ENCODE results near the gene ULBP3.
"Not testable (repeated sequence)": the region's sequence is repeated elsewhere in the genome, so short reads cannot be mapped to it uniquely, and the experiment has no call there.

The ULBP3 gene

GRCh38 chr6:150043096-150043495, 25.8 kb downstream of the ULBP3 start:
- no peak for DNase-seq (ENCODE audit: low spot score)

GRCh38 chr6:150038202-150039062, 30.5 kb downstream of the ULBP3 start:
- DNase-seq (ENCODE audit: low spot score): no peak

GRCh38 chr6:150037526-150038201, 31.3 kb downstream of the ULBP3 start:
- DNase-seq (ENCODE audit: low spot score): no peak

- no peak for DNase-seq (ENCODE audit: low spot score)
Observed at GRCh38 chr6:150036081-150036480, 32.8 kb downstream of the ULBP3 start.

- DNase-seq (ENCODE audit: low spot score): no peak
Observed at GRCh38 chr6:150033207-150033771, 35.6 kb downstream of the ULBP3 start.

GRCh38 chr6:150032598-150032997, 36.3 kb downstream of the ULBP3 start:
- DNase-seq (ENCODE audit: low spot score): no peak

GRCh38 chr6:150030611-150031010, 38.3 kb downstream of the ULBP3 start:
- no peak for DNase-seq (ENCODE audit: low spot score)

GRCh38 chr6:150029749-150030148, 39.2 kb downstream of the ULBP3 start:
- DNase-seq (ENCODE audit: low spot score): no peak

GRCh38 chr6:150029276-150029675, 39.6 kb downstream of the ULBP3 start:
- DNase-seq (ENCODE audit: low spot score): no peak

GRCh38 chr6:150028799-150029198, 40.1 kb downstream of the ULBP3 start:
- DNase-seq (ENCODE audit: low spot score): no peak

- DNase-seq (ENCODE audit: low spot score): no peak
Observed at GRCh38 chr6:150027806-150028565, 40.9 kb downstream of the ULBP3 start.

GRCh38 chr6:150026976-150027805, 41.7 kb downstream of the ULBP3 start:
- no peak for DNase-seq (ENCODE audit: low spot score)

GRCh38 chr6:150025201-150025917, 43.6 kb downstream of the ULBP3 start, which contains the start of gene RAET1L:
Gene RAET1L (minus strand): TSS chr6:150025532. CDS start chr6:150025471, 61 bp downstream.
- DNase-seq (ENCODE audit: low spot score): no peak

- no peak for DNase-seq (ENCODE audit: low spot score)
Observed at GRCh38 chr6:150024646-150025155, 44.2 kb downstream of the ULBP3 start.

- not testable (repeated sequence) for DNase-seq (ENCODE audit: low spot score)
Observed at GRCh38 chr6:150024021-150024420, 44.9 kb downstream of the ULBP3 start.

GRCh38 chr6:150021870-150022269, 47.1 kb downstream of the ULBP3 start:
- DNase-seq (ENCODE audit: low spot score): not testable (repeated sequence)

- no peak for DNase-seq (ENCODE audit: low spot score)
Observed at GRCh38 chr6:150018846-150019580, 49.9 kb downstream of the ULBP3 start.

- DNase-seq (ENCODE audit: low spot score): not testable (repeated sequence)
Observed at GRCh38 chr6:150017186-150017521, 51.8 kb downstream of the ULBP3 start.

GRCh38 chr6:150016324-150017185, 52.4 kb downstream of the ULBP3 start:
- DNase-seq (ENCODE audit: low spot score): no peak
